OCI-M2 (cell line): Measurements from ENCODE around the gene HES3.

ENCODE experiments used
- DNase-seq: peaks from one replicate; lab custom pipeline; 2025; ENCODE audit not compliant: unreplicated experiment; lab: John Stamatoyannopoulos, UW

HES3 gene

DNA sequence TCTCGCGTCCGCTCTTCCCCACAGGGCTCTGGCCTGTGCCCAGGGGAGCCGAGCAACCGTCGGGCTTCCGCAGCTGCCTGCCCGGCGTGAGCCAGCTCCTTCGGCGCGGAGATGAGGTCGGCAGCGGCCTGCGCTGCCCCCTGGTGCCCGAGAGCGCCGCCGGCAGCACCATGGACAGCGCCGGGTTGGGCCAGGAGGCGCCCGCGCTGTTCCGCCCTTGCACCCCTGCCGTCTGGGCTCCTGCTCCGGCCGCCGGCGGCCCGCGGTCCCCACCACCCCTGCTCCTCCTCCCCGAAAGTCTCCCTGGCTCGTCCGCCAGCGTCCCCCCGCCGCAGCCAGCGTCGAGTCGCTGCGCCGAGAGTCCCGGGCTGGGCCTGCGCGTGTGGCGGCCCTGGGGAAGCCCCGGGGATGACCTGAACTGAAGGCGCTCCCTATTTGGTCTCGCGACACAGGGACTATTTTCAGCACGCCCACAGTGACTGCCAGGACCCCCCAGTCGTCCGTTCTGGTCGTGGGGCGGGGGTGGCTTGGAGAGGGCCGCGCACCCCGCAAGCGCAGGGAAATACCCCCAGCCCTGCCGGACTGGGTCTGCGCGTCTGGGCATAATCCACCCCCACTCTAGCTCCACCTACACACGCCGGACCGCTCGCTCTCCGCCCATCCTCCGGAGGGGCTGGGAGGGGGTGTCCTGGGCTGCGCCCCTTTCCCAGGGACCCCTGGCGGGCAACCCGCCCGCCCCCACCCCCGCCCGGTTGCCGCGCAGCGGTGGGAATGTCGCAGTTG is 1.3 kb downstream of the HES3 start:
- DNase-seq: no peak

DNA sequence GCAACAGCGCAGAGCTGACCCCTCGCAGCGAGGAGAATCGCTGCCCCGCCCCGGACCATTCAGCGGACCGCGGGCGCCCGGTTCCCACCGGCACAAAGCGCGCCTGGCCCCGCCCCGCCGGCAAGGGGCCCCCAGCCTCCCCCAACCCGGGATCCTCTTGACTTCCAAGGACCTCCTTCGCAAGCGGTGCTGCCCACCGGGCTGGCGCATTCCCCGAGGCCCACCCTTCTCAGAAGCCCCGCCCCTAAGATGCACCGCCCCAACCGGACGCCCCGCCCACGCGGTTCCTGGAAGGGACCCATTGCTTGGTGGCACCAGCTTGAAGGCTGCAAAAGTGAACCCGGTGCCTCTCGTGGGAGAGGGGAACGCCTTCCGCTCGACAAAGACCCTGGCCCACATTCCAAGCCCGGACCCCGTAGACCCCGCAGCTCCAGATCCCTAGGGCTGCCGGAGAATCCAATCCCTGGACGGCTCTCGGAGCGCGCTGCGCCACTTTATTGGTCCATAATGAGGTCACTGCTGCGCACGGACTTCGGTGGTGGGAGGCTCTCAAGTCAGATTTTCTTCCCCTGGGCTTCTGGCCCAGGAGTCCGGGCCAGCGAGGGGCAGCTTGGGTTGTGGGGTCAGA is 2.0 kb downstream of the HES3 start:
- no peak for DNase-seq

DNA sequence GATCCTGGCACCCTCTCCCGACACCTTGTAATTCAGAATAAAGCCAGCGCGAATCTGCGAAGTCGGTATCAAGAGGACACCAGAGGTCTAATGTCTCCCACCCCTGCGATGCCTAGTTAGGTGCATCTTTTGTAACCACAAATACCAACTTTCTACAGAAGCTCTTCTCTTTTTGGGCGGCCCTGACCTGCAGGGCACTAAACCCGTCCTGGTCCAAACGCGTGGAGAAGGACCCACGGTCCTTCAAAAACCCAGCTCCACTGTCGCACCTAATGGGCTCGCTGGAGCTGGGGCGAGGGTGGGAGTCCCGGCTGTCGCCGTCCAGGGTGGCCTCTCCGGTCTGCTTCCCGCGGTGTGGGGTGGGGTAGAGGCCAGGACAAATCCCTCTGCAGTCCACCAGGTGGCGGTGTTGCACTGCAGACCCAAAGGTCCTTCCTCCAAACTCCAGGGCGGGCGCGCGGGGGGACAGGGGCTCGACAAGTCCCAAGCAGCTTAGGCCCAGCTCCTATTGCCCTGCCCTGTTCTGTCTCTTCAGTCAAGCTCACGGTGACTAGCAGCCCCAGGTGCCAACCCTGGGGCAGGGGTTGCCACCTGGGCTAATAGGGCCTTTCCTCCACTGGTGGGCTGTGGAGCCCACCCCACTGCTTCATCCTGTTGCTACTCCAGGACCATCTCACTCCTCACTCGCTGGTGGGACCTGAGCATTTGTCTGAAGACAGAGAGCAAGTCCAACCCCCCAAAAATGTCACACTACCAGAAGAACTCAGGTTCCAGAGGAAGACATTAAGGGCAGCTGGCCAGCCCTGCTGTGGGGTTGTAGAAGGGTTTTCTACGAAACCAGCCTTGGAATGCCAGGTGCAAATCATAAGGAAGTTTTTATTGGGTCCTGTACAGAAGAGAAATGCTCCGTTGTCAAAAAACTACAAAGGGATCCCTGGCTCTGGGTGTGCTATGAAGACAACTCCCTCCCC is 2.8 kb downstream of the HES3 start:
- no peak for DNase-seq

DNA sequence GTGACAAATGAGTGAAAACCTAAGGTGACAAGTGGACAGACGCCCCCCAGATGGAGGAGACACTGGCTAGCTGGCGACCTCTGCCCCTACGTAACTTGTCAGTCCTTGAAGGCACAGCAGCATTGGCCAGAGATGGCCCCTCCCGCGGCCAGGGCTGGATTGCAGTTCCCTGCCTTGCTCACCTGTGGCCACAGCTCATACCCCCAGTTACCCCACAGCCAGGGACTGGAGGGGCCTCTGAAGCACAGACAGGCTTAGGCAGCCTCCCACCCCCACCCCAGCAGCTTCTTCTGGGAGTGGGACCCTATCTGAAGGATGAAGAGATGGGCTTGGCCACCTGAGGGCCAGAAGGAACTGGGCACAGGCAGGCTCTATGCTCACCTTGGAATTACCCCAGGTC is 3.7 kb downstream of the HES3 start:
- DNase-seq: no peak

DNA sequence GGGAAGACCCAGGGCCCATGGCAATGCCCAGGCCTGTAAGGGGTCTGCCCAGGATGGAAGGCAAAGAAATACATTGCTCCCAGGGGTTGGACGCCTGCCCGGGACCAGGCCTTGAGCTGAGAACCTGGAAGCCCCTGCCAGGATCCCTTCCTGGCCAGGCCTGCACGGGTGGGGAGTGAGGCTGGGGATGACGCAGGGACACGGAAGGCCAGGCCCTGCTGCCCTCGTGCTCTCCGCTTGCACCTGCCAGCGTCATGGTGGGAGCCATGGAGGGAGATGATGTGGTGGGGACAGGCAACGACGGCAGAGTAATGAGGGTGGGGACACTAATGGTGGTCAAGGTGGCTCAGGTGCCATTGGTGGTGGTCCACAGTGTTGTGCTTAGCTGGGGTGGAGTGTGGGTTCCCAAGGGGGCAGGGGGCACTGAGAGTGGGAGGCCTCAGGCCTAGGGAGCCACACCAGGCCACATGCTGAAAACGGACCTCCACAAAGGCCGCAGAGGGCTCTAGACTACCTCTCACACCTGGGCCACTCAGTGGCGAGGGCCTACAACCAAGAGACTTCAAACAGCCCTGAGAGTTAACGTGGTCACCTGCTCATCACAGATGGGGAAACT is 4.3 kb downstream of the HES3 start:
- DNase-seq: no peak

DNA sequence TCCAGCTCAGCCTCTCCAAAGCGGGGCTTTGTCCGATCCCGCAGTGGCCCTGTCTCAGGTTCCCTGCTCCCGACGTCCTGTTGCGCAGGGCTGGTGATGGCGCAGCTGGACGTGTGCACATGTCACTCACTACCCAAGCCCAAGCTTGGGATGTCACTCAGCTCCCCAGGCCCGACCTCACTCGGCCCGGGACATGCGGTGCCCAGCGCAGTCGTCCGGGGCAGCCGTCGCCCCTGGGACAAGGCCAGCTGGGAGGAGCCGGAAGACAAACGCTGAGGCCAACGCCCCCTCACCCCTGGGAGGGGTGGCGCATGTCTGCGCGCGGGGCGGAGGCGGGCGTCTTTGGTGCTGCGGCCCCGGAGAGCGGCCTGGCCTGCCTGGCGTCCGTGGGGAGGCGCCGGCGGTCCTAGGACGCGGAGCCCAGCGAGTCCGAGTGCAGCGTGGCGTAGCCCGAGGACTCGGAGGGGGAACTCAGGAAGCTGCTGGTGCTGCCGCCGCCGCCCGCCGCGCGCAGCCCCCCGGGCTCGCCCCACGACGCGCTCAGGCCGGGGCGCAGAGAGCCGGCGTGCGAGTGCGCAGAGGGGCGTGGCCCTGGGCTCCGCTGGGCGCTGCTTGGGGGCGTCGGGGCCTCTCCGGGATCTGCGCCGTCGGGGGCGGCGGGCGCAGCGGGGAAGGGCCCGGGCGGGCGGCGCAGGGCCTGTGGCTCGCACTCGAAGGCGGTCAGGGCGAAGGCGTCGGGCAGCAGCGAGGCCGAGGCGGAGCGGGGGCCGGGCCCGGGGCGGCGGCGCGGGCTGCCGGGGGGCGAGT is 5.2 kb downstream of the HES3 start:
- no peak for DNase-seq

DNA sequence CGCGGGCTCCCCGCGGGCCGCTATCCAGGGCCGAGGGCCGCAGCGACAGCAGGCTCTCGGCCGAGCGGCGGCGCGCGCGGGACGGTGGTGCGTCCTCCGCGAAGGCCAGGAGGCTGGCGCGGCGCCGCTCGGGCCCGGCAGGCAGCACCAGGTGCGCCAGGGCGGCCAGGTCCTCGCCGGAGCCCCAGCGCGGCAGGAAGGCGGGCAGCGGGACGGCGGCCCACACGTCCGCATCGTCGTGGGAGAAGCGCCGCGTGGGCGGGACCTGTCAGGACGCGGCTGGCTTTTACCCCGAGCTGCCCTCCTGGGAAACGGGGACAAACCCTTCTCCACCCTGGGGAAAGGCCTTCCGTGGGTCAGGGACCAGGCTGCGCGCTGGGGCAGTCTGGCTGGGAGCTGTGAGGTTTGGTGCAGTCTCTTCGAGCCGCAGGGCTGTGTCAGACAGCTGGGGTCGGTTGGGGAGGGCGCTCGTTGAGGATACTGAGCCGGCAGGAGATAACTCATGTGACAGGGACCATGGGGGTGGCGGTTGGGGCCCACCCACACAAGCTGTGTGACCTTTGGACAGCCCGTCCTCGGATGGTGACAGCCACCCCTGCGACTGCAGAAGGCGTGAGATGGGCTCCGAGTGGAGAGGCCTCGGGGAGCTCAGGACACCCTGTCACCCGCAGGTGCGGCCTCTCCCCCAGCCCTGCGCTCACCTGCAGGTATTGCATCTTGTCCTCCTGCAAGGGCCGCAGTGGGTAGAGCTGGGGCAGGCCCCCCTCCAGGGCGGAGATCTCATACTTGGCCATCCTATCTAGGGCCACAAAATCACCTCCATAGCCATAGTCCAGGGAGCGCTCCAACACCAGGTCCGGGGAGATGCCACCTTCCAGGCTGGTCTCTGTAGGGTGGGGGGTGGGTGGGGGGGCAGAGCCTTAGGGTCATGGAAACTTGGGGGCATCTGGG is 6.0 kb downstream of the HES3 start:
- no peak for DNase-seq

DNA sequence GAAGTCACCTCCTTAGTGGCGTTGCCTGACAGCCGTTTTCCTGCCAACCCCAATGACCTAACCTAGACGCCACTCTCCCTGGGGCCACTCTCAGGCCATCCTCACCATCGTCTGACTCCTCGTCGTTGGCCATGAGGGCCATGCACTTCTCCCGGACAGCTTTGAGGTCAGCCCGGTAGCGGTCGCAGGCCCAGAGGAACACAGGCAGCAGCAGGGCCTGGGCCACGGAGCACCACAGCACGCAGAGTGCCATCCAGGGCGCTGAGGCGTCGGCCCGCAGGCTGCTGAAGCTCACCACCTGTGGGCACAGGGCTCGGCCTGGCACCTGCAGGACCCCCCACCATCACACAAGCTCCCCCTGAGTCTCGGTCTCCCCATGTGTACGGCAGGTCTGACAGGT is 7.3 kb downstream of the HES3 start:
- DNase-seq: no peak

DNA sequence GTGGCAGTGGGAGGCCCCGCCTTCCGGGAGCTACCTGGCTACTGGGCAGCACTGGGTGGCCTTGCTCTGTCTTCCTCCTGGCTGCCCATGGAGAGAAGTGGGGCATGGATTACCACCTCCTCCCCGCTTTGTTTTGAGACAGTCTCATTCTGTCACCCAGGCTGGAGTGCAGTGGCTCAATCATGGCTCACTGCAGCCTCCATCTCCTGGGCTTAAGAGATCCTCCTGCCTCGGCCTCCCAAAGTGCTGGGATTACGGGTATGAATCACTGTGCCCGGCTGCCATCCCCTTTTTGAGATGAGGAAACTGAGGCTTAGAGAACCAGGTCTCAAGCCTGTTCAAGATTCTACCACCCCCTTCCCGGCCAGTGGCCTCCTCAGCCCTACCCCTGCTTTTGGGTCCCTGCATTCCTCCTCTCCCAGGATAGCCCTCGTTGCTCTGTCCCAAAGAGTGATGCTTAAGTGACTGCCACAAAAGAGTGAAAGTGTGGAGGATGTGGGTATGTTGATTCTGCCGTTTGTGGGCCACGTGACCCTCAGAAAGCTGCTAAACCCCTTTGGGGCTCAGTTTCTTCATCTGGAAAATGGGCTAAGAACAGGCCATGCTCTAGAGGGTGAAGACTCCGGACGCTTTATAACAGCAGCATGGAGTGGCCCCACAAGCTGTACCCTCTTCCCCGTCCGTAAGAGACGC is 7.8 kb downstream of the HES3 start:
- no peak for DNase-seq

DNA sequence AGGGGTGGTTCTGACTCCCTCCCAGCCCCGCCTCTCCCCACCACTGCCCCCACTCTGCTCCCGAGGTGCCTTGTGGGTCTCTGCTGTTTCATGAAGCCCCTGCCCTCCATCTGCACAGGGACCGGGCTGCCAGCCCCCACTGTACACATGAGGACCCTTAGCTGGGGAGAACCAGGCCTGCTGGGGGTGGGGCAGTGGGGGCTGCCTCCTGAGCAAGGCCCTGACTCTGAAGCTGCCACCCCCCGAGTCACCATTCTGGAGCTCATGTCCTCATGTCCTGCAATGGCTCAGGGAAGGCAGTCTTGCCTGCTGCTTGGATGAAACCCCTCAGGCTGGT is 8.4 kb downstream of the HES3 start:
- DNase-seq: no peak

DNA sequence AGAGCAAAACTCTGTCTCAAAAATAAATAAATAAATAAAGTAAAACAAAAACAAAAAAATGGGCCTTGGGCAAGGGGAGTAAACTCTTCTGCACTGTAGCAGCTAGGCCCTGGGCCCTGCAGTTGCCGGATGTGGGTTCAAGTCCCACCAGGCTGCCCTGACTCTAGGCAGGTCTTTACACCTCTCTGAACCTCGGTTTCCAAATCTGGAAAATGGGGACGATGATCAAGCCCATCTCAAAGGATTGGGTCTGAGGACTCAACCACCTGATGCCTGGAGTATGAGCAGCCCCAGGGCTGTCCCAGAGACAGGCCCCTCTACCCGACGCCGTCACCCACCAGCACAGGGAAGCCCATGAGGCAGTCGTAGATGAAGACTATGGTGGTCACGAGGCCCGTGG is 9.4 kb downstream of the HES3 start:
- DNase-seq: no peak

DNA sequence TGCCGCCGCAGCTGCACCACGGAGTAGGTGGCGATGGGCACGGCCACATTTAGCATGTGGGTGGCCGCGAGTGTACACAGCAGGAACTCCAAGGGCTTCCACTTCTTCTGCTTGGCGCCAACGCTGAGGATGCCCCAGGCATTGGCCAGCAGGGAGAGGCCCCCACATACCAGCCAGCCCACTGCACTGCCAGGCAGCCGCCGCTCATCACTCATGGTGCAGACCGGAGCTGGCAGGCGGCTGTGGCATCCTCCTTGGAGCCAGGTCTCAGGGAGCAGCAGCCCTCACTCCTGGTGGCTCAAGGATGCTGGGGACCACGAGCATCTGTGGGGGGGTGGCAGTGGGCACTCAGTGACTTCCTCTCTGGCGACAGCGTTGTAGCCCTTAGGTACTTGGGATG is 10.7 kb downstream of the HES3 start:
- DNase-seq: no peak

DNA sequence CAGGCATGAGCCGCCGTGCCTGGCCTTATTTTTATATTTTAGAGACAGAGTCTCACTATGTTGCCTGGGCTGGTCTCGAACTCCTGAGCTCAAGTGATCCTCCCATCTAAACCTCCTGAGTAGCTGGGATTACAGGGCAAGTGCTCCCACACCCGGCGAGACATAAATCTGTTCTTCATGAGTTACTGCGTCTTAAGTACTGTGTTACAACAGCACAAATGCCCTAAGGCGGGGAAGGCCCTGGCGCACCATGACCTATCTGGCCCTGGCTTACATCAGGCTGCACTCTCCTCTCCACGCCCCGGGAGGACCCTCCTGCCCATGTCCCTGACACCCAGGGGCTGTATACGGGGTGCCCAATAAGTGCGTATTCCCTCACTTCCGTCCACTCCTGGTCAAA is 12.7 kb downstream of the HES3 start:
- DNase-seq: no peak

DNA sequence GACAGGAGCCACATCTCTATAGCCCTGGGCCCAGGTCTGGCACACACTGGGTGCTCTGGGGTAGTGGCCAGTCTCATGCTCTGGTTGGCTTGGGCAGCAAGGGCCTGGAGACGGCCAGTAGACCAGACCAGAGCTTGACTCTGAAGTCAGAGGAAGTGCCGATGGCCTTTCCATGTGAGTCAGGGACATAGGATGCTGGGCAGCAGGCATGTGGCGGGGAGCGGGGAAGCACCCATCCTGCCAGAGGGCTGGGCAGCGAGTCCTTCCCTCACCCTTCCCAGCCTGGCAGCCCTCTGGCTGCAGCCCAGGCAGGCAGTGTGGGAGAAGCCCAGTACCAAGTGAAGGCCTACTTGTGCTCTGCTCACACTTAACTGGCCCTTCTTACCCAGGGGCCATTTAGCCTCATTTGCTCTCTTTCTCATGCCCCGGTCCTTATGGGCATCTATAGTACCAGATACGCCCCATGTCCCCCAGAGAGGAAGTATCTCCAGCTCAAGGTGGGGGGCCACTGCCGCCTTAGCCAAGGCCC is 13.6 kb downstream of the HES3 start:
- DNase-seq: no peak

DNA sequence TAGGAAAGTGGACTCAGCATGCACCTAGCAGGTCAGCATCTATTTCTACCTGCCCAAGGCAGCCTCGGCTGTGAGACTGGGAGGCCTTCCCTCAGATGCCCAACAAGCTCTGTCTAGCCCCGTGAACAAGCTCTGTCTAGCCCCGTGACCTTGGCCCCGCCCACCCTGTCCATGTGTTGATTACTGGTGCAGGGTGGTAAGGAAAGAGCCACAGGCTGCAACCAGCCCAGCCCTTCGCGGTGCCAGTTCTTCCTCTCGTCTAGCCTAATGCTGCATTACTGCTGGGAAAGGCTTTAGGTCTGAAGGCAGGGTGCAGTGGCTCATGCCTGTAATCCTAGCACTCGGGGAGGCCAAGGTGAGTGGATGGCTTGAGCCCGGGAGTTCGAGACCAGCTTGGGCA is 14.7 kb downstream of the HES3 start:
- no peak for DNase-seq

DNA sequence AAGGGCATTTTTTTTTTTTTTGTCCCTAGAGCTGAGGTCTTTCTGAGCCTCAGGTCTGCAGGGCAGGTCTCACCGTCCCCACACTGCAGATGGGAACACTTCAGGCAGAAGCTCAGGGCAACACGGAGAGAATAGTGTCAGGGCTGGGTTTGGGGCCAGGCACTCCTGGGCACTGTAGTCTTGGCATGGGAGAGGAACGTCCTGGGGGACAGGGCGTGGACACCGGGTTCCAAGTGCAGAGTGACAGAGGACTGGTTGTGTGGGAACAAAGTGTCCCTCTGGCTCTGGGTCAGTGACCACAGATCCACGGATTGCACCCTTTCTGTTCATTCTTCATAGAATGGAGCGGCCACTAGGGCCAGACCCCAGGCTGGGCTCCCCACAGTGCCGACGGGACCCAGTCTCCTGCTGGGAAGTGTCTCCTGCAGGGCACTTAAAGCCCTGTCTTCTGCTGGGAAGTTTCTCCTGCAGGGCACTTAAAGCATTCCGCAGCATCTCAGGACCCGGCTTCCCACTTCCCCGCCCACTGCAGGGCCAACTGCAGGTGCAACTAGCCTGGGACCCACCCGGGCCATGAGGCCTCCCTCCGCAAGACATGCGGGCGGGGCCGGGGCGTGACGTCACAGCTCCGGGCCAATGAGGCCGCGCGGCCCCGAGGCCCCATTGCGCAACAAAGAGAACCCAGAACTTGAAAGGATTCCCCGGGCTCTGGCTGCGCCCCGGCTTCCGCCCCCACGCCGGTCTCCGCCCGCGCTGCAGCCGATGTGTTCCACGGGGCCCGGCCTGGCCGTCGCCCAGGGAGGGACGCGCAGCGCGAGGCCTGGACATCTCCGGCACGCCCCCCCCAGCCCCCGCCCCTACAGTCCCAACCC is 15.7 kb downstream of the HES3 start:
- DNase-seq: no peak

DNA sequence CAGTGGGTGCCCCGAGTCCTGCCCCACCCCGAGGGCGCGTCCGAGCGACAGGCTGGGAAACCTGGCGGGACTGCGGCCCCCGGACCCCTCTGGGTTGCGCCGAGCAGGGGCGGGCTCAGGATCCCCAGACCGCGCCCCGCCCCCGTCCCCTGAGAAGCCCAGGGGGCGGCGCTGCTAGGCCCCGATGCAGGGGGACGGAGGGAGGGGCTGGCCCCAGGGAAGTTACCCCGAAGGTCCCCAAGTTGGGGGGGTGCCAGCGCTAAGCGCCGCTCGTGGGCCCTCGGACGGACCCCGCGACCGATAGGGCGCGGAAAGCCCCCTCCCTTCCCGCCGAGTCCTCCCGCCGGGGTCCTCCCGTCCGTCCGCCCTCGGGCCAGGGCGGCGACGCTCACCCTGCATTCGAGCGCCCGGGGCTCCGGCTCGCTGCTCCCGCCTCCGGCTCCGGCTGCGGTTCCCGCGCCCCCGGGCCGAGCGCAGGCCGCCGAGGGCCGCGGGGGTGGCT is 16.5 kb downstream of the HES3 start:
- DNase-seq: no peak
